A549 treated with RU486 at 1 μM for 4 hours (cell line): Measurements from ENCODE around the gene WTIP. TPM values are rescaled to one million over a fixed set of nuclear protein-coding genes. Genes with fewer than 3 reads are reported as not detected.

Experiments
- total RNA-seq: library from RNA; stranded (reverse); fragments of 200-300 nt; extraction: Qiagen RNA extraction; gene quantifications from 5 replicates; pipeline ENCODE4 v1.2.3, GENCODE V29; 2022; ENCODE audit warnings: low read depth

WTIP gene
- total RNA-seq = 22.5 to 33.9 TPM (median 29.7 TPM) in 5 replicates

GRCh38 chr19:34480971-34481841, at the start of gene WTIP:
TSS of gene WTIP (plus strand) at chr19:34481758. CDS start at chr19:34481975, 217 bp downstream.

Other genes with a start within 250 kb of the WTIP start
- 7.1 to 12.7 TPM (median 11.7 TPM) in 5 replicates for gene GARRE1, start 227.2 kb upstream of the WTIP start, total RNA-seq
- gene GPI, start 116.6 kb upstream of the WTIP start, total RNA-seq = 637 to 765 TPM (median 695 TPM) in 5 replicates
- 26.5 to 38.1 TPM (median 37.1 TPM) in 5 replicates for gene PDCD2L, start 77.4 kb upstream of the WTIP start, total RNA-seq
- 253 to 434 TPM (median 288 TPM) in 5 replicates for gene UBA2, start 53.4 kb upstream of the WTIP start, total RNA-seq
- 0.16 TPM in 1 of 5 replicates, not detected in the others for gene SCGB2B2, start 195.4 kb downstream of the WTIP start, total RNA-seq
- gene ZNF302, start 195.9 kb downstream of the WTIP start, total RNA-seq = 9.6 to 18.7 TPM (median 15.2 TPM) in 5 replicates